GM12892 (cell line): ENCODE results near the gene EXT2.

Experiments used
- POLR2A ChIP-seq: IDR thresholded peaks from 2 replicates; pipeline ENCODE4 v1.6.1; 2011; ENCODE audit warnings: low read depth, low read length, control low read depth
- POLR2AphosphoS5 ChIP-seq: IDR thresholded peaks from 2 replicates; pipeline ENCODE4 v1.6.1; 2011; ENCODE audit warnings: low read depth, low read length, control low read depth
- TAF1 ChIP-seq: IDR thresholded peaks from 2 replicates; pipeline ENCODE4 v1.6.1; 2011; ENCODE audit warnings: low read depth, mild to moderate bottlenecking, control low read depth, low read length, borderline replicate concordance

GRCh38 chr11:44221992-44222391, 126.5 kb downstream of the EXT2 start:
- TF ChIP-seq POLR2A (no peak), POLR2AphosphoS5 (no peak), TAF1 (no peak)
